Parathyroid adenoma (tissue), 2 donors: ENCODE measurements around the gene DCK.

Experiments
- H2AFZ ChIP-seq: fragments of 300-600 bp; sonication (generic); one replicate; pipeline ENCODE4 v1.7.0; 2017; ENCODE audit warnings: antibody characterized with exemption, mild to moderate bottlenecking
- H3K27ac ChIP-seq: fragments of 300-600 bp; sonication (generic); one replicate; pipeline ENCODE4 v1.7.0; 2017
- H3K27me3 ChIP-seq: fragments of 300-600 bp; sonication (generic); one replicate; pipeline ENCODE4 v1.7.0; 2017; ENCODE audit warnings: low read length; ENCODE audit not compliant: control insufficient read depth, insufficient read depth
- H3K36me3 ChIP-seq: fragments of 300-600 bp; sonication (generic); one replicate; pipeline ENCODE4 v1.7.0; 2017; ENCODE audit warnings: low read length; ENCODE audit not compliant: control insufficient read depth, insufficient read depth
- H3K4me1 ChIP-seq: fragments of 300-600 bp; sonication (generic); one replicate; pipeline ENCODE4 v1.7.0; 2017; ENCODE audit warnings: control low read depth
- H3K4me2 ChIP-seq: fragments of 300-600 bp; sonication (generic); one replicate; pipeline ENCODE4 v1.7.0; 2017; ENCODE audit warnings: low read length
- H3K4me3 ChIP-seq: fragments of 300-600 bp; sonication (generic); one replicate; pipeline ENCODE4 v1.7.0; 2017; ENCODE audit warnings: low read depth, low read length
- H3K79me2 ChIP-seq: fragments of 300-600 bp; sonication (generic); one replicate; pipeline ENCODE4 v1.7.0; 2017; ENCODE audit warnings: control low read depth
- H3K9ac ChIP-seq: fragments of 300-600 bp; sonication (generic); one replicate; pipeline ENCODE4 v1.7.0; 2017; ENCODE audit warnings: mild to moderate bottlenecking
- H3K9me3 ChIP-seq: fragments of 300-600 bp; sonication (generic); one replicate; pipeline ENCODE4 v1.7.0; 2017; ENCODE audit warnings: low read length; ENCODE audit not compliant: control insufficient read depth
- CTCF ChIP-seq: fragments of 300-600 bp; sonication (generic); IDR thresholded peaks from one replicate; pipeline ENCODE4 v1.7.0; 2017; ENCODE audit warnings: antibody characterized with exemption, mild to moderate bottlenecking
- donor health status: primary hyperparathyroidism.

DCK gene

GRCh38 chr4:71006203-71006907 lies 12.9 kb downstream of the DCK start:
- no peak overlapping the region for H3K27ac ChIP-seq
- H3K9ac ChIP-seq: no peak overlapping the region
- H3K36me3 ChIP-seq: no peaks in the 10 kb centered on the region
- no peaks in the 10 kb centered on the region for H3K9me3 ChIP-seq
- no peaks in the 10 kb centered on the region for H3K4me1 ChIP-seq
- H3K4me3 ChIP-seq: no peak overlapping the region
- TF ChIP-seq CTCF: no peak
- H3K4me2 ChIP-seq: no peak overlapping the region
- no peak overlapping the region for H2AFZ ChIP-seq
- H3K27me3 ChIP-seq: no peaks in the 10 kb centered on the region
- no peaks in the 10 kb centered on the region for H3K79me2 ChIP-seq

GRCh38 chr4:71008196-71008595 lies 14.7 kb downstream of the DCK start:
- no peak overlapping the region for H3K4me2 ChIP-seq
- no peak overlapping the region for H3K9ac ChIP-seq
- no peaks in the 10 kb centered on the region for H3K79me2 ChIP-seq
- H2AFZ ChIP-seq: no peak overlapping the region
- no peak overlapping the region for H3K4me3 ChIP-seq
- H3K9me3 ChIP-seq: no peaks in the 10 kb centered on the region
- H3K4me1 ChIP-seq: no peaks in the 10 kb centered on the region
- no peaks in the 10 kb centered on the region for H3K27me3 ChIP-seq
- no peaks in the 10 kb centered on the region for H3K36me3 ChIP-seq
- no peak for TF ChIP-seq CTCF
- H3K27ac ChIP-seq: no peak overlapping the region

- H3K36me3 ChIP-seq: no peaks in the 10 kb centered on the region
- H3K27me3 ChIP-seq: no peaks in the 10 kb centered on the region
- no peak overlapping the region for H3K9ac ChIP-seq
- no peak overlapping the region for H3K4me3 ChIP-seq
- H3K79me2 ChIP-seq: no peaks in the 10 kb centered on the region
- no peak overlapping the region for H3K4me2 ChIP-seq
- H3K4me1 ChIP-seq: no peaks in the 10 kb centered on the region
- H3K9me3 ChIP-seq: no peaks in the 10 kb centered on the region
- TF ChIP-seq CTCF: no peak
- no peak overlapping the region for H2AFZ ChIP-seq
- no peak overlapping the region for H3K27ac ChIP-seq
Measured at GRCh38 chr4:71009086-71009485, 15.6 kb downstream of the DCK start.

- Histone ChIP-seq H3K4me1 (no peaks in the 10 kb centered on the region), H3K4me3 (no peak overlapping the region), H3K9me3 (no peaks in the 10 kb centered on the region), H2AFZ (no peak overlapping the region), H3K79me2 (no peaks in the 10 kb centered on the region), H3K9ac (no peak overlapping the region), H3K27ac (no peak overlapping the region), H3K27me3 (no peaks in the 10 kb centered on the region), H3K4me2 (no peak overlapping the region), H3K36me3 (no peaks in the 10 kb centered on the region)
- TF ChIP-seq CTCF: peak; percentile 34
Measured at GRCh38 chr4:71009890-71010588, 16.6 kb downstream of the DCK start.
